Psoas muscle (tissue), 8 donors: ENCODE data around the gene NDUFV1. TPM values are rescaled to one million over a fixed set of nuclear protein-coding genes. Genes with fewer than 3 reads are reported as not detected.

Experiments
- ATAC-seq, 4 donors: fragments of 200-7000 bp; cut with Tn5 transposase; one replicate each; pipeline ENCODE4 v1.9.1; 2020; ENCODE audit warnings: moderate library complexity in 3 of 4, mild to moderate bottlenecking in 2 of 4
- DNase-seq, 2 donors: peaks; one replicate each; pipeline ENCODE4 v3.0.0-alpha.2; 2020
- H3K27ac ChIP-seq: fragments of 200-600 bp; one replicate; pipeline ENCODE4 v1.8.0; 2022
- H3K27me3 ChIP-seq, 3 donors: fragments of 200-600 bp in 1 of 3; one replicate each; pipeline versions ENCODE4 v1.6.1 to v1.8.0; 2013 to 2022; ENCODE audit warnings: low read length in 2 of 3, mild to moderate bottlenecking in 2 of 3, moderate library complexity in 1 of 3; ENCODE audit not compliant: insufficient read depth in 3 of 3
- H3K36me3 ChIP-seq, 2 donors: fragments of 200-600 bp in 1 of 2; one replicate each; pipeline versions ENCODE4 v1.6.1 to v1.8.0; 2013 to 2022; ENCODE audit warnings: low read depth in 1 of 2, mild to moderate bottlenecking in 1 of 2, moderate library complexity in 1 of 2; ENCODE audit not compliant: insufficient read depth in 1 of 2
- H3K4me1 ChIP-seq: fragments of 200-600 bp; one replicate; pipeline ENCODE4 v1.8.0; 2022
- H3K4me3 ChIP-seq: fragments of 200-600 bp; one replicate; pipeline ENCODE4 v1.8.0; 2022; ENCODE audit warnings: mild to moderate bottlenecking
- H3K9me3 ChIP-seq: fragments of 200-600 bp; one replicate; pipeline ENCODE4 v1.8.0; 2022
- CTCF ChIP-seq: fragments of 200-600 bp; IDR thresholded peaks from one replicate; pipeline ENCODE4 v1.8.0; 2022; ENCODE audit warnings: antibody characterized with exemption
- WGBS, 3 donors: extraction: QIAGEN DNeasy Blood & Tissue Kit; methylation state at CpG; one replicate each; pipeline versions ENCODE4 v1.1.6 to v1.1.7; 2013; 5-methylcytosine and 5-hydroxymethylcytosine counted together
- intact Hi-C, 2 donors: fragments of 100-400 bp; cut with DNase I; formaldehyde crosslinking; loops; one replicate each; pipeline versions ENCODE4 v1.11.0 to v1.14.2; 2022
- polyA plus RNA-seq, 3 donors: library from polyadenylated mRNA; stranded (reverse); fragments of 200-250 nt; gene quantifications; one replicate each; pipeline ENCODE4 v1.2.3, GENCODE V29; 2013
- total RNA-seq, 4 donors: library from RNA; stranded (reverse); fragmentation: NEBNext Ultra II Directional in 2 of 4; extraction: Animal tissue kit (Norgen Biotek cat#: 25700) in 2 of 4; gene quantifications; one replicate each; pipeline versions ENCODE4 v1.2.1 to v1.2.4, GENCODE V29; 2021 to 2023
- donor health status: healthy with polysubstance abuse.
- donor health status: DM: no; HTN: no; CAD: no; lungs with moderate emphysema.
- donor health status: Bipolar disorder and iron deficiency.
- donor health status: healthy.
- donor health status: DM: yes; HTN: yes; CAD: no.
- donor health status: DM: no; HTN: no; CAD: no.
- donor health status: DM: no; HTN: no; CAD: no.
- donor health status: DM: yes; HTN: yes; CAD: no.

NDUFV1 gene
- total and polyA plus RNA-seq, 7 donors: 248 to 413 (median 332) TPM

DNA sequence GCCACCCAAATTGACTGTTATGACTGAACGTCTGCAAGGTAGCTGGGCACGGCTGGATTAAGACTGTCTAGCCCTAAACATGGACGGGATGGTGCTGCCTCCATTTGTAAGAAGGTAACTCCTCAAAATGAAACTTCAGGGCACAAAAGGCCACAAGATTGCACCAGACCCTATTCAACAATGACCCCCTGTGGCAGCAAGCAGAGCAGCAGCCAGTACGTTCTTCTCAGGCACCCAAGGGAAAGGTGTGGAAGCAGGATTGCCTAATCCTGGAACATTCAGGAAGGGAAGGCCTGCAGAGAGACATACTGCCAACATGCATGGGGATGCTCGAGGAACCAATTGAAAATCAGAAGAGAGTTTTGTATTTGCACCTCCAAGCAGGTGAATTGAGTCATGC is 37.3 kb downstream of the NDUFV1 start:
- no peak overlapping the region for H3K4me3 ChIP-seq
- TF ChIP-seq CTCF: no peak
- H3K36me3 ChIP-seq: no peaks in the 10 kb centered on the region
- no peaks in the 10 kb centered on the region for H3K4me1 ChIP-seq
- intact Hi-C loops: no loop called here
- DNase-seq (no peak), ATAC-seq (no peak)
- no peak overlapping the region for H3K27ac ChIP-seq
- WGBS, 3 donors: 85 to 88% (median 86%) methylated on average over 5 of the region's 5 CpGs
- H3K27me3 ChIP-seq: peaks cover 0 to 26% (median 3%) of the 10 kb centered on the region in 3 donors
- no peaks in the 10 kb centered on the region for H3K9me3 ChIP-seq

DNA sequence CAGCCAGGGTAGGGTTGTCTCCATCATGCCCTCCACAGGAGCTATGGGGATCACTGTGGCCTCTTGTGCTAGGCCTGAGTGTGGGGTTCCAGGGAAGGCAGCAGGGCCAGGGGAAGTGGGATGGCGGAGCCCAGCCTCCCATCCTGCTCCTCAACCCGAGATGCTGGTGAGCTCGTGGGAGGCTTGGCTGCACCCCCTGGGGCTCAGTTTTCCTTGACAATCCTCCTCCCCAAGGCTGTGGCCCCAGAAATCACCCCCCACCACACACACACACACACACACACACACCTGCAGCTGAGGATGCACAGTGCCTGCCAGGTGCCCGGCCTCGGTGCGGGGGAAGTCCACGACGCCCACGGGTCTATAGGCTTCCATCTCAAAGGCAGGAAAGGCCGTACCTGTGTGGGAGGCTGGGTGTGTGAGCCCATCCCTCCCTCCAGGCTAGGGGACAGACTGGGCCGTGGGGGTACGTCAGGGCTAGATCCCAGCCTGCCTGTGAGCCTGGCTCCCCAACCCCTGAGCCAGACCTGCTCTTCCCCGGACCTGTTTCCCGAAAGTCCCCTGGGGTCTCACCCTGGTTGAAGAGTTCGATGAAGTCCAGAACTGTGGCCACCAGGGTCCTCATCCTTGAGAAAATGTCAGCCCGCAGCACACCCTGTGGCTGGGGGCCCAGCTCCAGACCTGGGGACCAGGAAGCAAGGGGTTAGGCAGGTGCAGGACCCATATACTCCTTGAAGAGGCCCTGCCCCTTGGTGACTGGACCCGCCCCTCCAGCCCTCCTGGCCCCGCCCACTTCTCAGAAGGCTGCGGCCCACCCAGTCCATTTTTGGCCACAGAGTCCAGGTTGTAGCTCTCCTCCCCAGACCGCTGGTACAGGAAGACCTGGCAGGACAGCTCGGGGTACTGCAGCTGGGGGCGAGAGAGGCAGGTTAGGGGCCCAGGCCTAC is 38.0 kb downstream of the NDUFV1 start:
- 85 to 91% (median 88%) methylated on average over 20 to 22 of the region's 22 CpGs for WGBS, 3 donors
- ATAC-seq (no peak), DNase-seq (no peak)
- H3K36me3 ChIP-seq: no peaks in the 10 kb centered on the region
- H3K4me3 ChIP-seq: no peak overlapping the region
- H3K27me3 ChIP-seq: peaks cover 0 to 20% (median 3%) of the 10 kb centered on the region in 3 donors
- intact Hi-C loops: no loop called here
- no peaks in the 10 kb centered on the region for H3K9me3 ChIP-seq
- no peak overlapping the region for H3K27ac ChIP-seq
- TF ChIP-seq CTCF: no peak
- H3K4me1 ChIP-seq: no peaks in the 10 kb centered on the region

GRCh38 chr11:67645521-67646461 is 39.1 kb downstream of the NDUFV1 start:
- no peak overlapping the region for H3K4me3 ChIP-seq
- no peak for TF ChIP-seq CTCF
- WGBS, 3 donors: 53 to 63% (median 61%) methylated on average over 19 to 24 of the region's 24 CpGs
- no peak for ATAC-seq
- H3K36me3 ChIP-seq: no peaks in the 10 kb centered on the region
- no peak overlapping the region for H3K27ac ChIP-seq
- no peaks in the 10 kb centered on the region for H3K9me3 ChIP-seq
- peaks cover 0 to 29% (median 6%) of the 10 kb centered on the region in 3 donors for H3K27me3 ChIP-seq
- H3K4me1 ChIP-seq: no peaks in the 10 kb centered on the region
- DNase-seq: no peak
- intact Hi-C loops: no loop called here

DNA sequence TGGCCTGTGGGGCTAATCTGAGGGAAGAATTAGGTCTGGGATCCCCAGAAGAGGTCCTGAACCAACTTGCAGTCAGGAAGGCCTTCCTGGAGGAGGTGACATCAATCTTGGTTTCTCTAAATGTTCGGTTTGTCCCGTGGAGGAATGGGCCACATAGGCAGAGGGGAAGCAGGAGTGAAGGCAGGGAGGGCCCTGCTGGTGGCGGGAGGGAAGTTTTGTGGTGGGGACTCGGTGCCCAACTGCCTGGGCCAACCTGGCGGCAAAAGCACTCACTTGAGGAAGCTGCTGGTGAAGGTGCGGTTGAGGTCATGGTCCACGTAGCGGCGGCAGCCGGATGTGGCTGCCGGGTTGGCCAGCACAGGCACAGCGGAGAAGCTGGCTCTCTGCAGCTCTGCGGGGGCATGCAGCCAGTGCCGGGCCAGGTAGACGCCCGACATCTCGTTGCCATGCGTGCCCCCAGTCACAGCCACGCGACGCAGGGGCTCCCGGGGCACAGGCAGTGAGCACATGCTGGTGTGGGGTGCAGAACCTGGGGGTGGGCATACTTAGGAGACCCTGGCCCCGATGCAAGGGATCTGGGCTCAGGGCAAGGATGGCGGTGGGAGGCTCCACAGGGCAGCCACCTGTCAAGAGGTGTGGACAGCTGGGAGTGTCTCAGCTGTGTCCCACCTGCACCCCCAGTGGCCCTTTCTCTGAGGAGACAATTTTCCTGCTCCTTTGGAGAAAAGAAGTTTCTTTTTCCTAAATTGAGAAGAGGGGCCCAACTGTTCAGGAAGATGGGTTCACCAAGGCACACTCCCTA is 40.0 kb downstream of the NDUFV1 start:
- TF ChIP-seq CTCF: no peak
- Histone ChIP-seq H3K4me1 (no peaks in the 10 kb centered on the region), H3K27ac (no peak overlapping the region), H3K36me3 (no peaks in the 10 kb centered on the region), H3K27me3 (peaks cover 0 to 32% (median 6%) of the 10 kb centered on the region in 3 donors), H3K9me3 (no peaks in the 10 kb centered on the region), H3K4me3 (no peak overlapping the region)
- ATAC-seq: no peak
- WGBS, 3 donors: 79 to 87% (median 80%) methylated on average over 22 to 24 of the region's 24 CpGs
- no peak for DNase-seq
- intact Hi-C loops: no loop called here
